GM12875 (cell line): ENCODE measurements around the gene DEF6.

Experiments
- H3K4me3 ChIP-seq: one replicate; pipeline ENCODE4 v1.5.1; 2011; ENCODE audit warnings: low read depth, low read length, control low read depth
- CTCF ChIP-seq: IDR thresholded peaks from 2 replicates; pipeline ENCODE4 v1.5.1; 2011; ENCODE audit warnings: low read depth, mild to moderate bottlenecking, control low read depth, inconsistent platforms, low read length, moderate library complexity, borderline replicate concordance; ENCODE audit not compliant: insufficient read depth

The DEF6 gene

DNA sequence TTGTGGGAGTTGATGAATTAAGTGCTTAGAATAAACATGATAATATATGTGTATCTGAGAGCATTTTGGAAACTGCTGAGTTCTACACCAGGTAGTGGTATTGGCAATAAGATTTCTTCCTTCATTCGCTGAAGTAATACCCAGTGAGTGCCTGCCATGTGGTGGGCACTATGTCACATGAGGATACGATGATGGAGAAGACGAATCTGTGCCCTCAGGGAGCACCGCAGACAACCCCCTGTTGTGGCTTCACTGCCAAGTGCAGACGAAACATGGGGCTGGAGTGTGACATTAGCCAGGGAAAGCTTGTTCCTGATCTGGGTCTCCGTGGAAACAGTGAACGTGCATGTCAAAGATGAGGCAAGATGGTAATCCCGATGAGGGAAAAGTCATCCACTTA, 30.2 kb upstream of the DEF6 start:
- no peak for TF ChIP-seq CTCF
- no peak overlapping the region for H3K4me3 ChIP-seq

DNA sequence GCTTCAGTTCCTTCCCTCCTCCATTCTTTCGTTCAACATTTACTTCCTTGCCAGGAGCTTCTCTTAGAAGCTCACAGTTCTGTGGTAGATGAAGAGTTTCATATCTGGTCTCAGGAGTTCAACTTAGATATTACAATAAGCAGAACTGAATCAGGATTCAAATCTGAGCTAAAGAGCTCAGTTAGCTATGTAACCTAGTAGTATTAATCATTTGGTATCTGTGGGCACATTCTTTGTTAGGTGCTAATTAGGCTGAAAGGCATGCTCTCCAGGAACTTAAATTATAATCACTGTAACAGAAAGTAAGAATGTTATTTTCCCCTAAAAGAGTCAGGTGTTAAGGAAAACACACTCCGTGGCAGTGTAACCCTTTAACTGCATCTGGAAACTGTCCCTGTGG, 29.7 kb upstream of the DEF6 start:
- H3K4me3 ChIP-seq = no peak overlapping the region
- no peak for TF ChIP-seq CTCF

DNA sequence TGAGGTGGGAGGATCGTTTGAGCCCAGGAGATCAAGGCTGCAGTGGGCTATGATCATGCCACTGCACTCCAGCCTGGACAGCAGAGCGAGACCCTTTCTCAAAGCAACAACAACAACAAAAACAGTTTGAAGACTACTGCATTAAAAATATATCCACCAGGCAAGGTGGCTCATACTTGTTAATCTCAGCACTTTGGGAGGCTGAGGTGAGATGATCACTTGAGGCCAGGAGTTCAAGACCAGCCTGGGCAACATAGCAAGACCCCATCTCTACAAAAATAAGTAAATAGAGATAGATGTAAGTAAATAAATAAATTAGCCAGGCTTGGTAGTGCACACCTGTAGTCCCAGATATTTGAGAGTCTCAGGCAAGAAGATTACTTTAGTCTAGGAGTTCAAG, 25.6 kb upstream of the DEF6 start:
- no peak overlapping the region for H3K4me3 ChIP-seq
- TF ChIP-seq CTCF = no peak

DNA sequence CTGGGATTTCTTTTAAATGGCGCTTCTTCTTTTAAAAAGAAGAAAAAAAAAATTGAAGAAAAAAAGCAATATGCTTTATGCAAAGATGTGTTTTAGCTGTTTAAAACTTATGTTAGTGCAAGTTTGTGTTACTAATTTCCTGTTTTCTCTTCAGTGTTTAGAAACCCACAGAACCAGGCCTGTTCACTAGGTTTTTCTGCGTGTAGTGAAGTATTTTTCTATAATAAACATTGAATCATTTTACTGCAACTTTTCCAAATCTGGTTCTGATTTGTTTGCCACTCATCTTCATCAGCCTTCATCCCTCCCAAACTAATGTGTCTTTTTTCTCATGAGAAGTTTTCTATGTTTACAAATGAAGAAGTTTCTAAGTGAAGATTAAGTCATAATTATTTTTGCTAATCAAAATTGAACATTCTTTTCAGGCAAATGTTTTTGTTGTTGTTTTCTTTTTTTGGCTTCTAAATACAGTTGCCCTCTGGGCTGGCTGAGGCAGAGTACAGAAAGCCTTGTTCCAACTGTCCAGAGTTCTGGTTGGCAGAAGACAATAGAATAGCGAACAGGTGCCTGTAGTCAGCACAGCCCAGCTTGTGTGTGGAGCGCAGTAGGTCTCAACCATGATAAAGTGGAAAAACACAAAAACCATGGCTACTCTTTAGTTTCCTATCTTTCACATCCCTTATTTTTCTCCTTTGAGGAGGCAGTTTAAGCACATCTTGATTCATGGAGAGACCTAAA, 23.6 kb upstream of the DEF6 start:
- no peak for TF ChIP-seq CTCF
- no peak overlapping the region for H3K4me3 ChIP-seq

DNA sequence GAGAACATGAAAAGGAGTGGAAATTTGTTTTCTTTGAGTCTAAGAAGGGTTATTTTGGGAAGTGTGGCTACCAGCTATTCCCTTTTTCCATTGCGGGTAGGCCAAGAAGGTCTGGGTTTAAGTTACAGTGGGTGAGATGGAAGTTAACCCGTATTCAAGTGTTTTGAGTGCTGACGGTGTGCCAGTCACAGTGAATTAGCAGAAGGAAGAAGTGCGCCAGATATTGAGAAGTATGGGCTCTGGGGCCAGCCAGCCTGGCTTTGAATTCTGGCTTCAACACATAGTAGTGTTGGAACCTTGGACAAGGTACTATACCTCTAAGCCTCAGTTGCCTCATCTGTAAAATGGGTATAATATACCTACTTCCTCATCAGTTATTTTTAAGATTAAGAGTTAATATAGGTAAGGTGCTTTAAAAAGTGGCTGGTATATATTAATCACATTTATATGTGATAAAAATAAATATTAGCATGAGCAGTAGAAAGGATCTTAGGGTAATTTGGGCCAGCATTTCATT, 21.8 kb upstream of the DEF6 start:
- TF ChIP-seq CTCF = no peak
- H3K4me3 ChIP-seq = no peak overlapping the region

DNA sequence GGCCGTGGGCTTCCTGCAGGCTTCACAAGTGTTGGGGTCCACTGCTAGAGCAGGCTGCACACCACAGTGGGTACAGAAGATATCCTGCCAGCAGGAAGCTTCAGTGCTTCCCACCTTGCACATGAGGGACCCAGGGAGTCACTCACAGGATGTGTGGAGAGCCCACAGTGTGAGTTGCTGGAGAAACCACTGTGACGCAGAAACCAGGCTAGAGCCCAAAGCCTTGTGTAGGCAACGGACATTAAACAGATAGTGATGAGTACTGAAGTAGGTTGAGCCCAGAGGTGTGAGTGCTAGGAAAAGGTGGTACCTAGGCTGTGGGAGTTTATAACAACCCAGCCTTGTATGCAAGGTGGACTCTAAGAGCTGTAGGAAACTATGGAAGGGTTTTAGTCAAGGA, 18.9 kb upstream of the DEF6 start:
- no peak for TF ChIP-seq CTCF
- no peak overlapping the region for H3K4me3 ChIP-seq

DNA sequence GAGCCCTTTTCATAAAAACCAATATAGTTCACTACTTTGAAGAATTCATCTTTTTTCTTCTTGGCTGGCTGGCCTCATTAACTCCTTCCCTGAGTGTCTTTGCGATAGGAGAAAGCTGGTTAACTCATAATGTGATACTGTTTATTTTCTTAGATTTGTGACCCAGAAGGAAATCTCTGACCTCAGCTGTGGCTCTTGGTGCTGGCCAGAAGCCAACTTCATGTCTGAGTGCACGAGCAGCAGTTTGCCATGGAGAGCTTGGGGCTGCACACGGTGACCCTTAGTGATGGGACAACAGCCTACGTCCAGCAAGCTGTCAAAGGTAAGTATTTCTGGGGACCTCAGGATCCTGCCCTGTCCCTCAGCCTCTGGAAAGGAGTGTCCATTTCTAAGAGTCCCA, 16.7 kb upstream of the DEF6 start:
- H3K4me3 ChIP-seq = no peak overlapping the region
- TF ChIP-seq CTCF = no peak
